ELR (cell line): ENCODE data around the gene KIF26B.
"Not testable (repeated sequence)": the region's sequence is repeated elsewhere in the genome, so short reads cannot be mapped to it uniquely, and the experiment has no call there.

ENCODE experiments used
- DNase-seq: peaks from one replicate; pipeline ENCODE4 v3.0.0-alpha.2; 2015; ENCODE audit warnings: low read depth

The KIF26B gene

DNA sequence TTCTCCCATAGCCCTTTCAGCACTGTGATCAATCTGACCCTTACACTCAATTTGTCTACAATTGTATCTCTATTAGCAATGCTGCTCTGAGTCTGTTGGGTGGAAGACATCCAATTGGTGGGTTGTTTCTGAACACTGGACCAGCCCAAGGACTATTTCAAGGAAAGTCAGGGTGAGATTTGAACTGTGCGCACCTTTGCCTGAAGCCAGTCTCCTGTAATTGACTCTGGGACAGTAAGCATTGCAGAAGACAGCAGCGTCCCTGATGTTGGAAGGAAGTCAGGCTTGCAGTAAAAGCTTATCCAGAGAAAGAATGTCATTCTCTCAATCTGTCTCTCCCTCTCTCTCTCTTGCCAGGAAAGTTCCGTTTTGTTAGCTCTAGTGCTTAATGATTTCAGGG is 233.9 kb downstream of the KIF26B start:
- DNase-seq, result no peak

DNA sequence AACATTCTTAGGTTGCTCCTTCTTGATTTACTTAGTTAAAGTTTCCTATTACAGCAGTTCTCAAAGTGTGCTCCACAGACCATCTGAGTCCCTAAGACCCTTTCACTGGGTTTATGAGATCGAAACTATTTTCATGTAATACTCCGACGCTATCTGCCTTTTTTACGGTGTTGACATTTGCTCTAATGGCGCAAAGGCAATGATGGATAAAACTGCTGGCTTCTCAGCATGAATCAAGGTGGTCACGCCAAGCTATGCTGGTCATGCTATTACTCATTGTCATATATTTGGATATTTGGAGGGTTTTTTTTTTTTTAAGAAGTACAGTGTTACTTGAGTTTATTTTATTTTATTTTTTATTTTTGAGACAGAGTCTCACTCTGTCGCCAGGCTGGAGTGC is 235.1 kb downstream of the KIF26B start:
- DNase-seq, result no peak

DNA sequence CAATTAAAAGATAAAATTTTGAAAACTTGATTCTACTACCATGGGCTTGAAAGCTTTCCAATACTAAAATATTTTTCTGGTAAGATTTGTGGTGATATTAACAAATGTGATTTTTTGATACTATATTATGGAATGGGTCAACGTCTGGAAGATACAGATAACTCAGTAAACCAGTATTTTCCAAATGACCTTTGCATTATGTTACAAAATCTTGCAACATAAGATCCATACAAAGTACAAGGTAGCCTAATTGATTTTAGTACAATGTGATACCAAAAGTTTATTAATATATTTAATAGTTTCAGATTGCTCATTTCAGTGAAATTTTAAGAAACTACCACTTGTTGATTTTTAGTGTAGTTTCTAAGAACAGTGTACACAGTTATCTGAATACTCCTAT is 236.2 kb downstream of the KIF26B start:
- DNase-seq, result no peak

DNA sequence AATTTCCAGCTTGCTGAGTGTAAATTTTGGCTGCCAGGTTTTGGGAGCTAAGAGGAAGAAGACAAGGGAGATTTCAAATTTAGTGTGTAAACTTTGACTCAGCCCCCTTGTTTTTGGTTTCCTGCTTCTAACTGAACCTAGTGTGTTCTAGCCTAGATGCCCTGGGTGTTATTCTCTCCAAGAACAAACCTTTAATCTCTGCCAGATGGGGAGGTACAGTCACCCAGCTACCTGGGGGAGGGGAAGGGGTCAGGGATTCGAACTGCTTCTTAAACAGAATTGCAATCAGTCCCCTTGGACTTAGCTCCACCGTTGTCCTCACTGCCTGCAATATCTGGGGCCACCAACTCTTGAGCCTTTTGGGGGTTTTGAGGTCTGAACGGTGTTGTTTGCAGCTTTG is 238.9 kb downstream of the KIF26B start:
- no peak for DNase-seq

DNA sequence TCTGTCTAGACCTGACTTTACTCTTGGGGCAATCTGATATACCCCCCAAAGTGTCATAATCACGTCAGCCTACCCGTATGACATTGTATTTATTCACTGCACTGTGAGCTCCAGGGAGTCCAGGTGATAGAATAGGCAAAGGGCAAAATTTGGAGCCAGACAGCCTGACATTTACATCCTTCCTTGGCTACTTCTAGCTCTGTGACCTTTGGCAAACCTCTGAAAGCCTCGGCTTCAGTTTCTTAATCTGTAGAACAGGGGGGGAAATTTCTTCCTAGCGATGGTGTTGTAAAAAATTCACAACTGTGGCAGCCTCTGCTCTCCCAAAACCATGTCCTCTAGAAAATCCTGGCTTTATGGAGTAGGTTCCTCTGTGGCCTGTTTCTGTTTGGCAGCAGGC is 240.9 kb downstream of the KIF26B start:
- DNase-seq, result no peak

DNA sequence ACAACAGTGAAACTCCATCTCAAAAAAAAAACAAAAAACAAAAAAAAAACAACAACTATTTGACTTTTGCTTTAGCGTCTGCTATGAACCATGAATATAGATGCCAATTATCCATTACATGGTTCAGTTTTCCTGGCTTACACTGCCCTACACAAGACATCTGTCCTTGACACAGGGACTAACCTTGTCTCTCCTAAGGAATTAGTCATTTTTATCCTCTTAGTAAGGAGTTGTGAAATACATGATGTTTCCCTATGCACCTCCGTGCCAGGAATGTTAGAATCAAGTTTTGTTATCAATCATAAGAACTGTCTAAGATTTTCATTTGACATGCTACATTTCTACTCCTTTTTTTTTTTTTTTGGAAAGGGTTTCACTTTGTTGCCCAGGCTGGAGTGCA is 241.8 kb downstream of the KIF26B start:
- no peak for DNase-seq

DNA sequence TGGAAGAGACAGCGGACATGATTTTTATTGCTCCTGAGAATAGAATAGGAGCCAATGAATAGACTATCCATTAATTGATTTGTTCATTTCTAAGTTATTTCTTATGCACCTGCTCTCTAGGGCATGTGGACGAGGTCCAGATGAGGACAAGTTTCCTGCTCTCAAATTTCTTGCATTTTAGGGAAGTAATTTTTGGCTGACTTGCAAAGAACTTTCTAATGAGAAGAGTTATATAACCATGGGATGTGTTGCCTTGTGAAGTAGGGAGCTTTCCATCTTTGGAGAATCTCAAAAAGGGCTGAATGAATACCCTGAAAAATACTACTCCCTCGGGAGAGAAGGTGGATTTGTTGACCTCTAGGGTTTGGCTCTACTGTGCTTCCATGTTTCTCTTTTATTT is 243.0 kb downstream of the KIF26B start:
- DNase-seq, result no peak

DNA sequence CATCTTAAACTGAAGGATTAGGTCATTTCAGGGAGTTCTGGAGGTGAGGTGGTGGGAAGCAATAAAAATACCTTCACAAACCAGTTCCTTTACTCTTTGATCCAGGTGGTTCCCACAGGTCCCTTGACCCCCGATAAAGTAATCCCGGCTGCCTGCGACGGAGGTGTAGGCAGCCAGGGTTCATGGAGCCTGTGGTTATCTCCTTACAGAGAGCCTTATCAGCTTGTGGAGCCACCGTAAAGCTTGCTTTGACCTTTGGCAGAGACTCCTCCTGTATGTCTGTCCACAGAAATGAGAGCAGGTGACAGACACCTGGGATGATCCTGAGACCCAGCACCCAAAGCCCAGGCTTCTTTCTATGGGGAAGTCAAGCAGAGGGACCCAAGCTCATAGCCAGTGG is 243.4 kb downstream of the KIF26B start:
- no peak for DNase-seq

DNA sequence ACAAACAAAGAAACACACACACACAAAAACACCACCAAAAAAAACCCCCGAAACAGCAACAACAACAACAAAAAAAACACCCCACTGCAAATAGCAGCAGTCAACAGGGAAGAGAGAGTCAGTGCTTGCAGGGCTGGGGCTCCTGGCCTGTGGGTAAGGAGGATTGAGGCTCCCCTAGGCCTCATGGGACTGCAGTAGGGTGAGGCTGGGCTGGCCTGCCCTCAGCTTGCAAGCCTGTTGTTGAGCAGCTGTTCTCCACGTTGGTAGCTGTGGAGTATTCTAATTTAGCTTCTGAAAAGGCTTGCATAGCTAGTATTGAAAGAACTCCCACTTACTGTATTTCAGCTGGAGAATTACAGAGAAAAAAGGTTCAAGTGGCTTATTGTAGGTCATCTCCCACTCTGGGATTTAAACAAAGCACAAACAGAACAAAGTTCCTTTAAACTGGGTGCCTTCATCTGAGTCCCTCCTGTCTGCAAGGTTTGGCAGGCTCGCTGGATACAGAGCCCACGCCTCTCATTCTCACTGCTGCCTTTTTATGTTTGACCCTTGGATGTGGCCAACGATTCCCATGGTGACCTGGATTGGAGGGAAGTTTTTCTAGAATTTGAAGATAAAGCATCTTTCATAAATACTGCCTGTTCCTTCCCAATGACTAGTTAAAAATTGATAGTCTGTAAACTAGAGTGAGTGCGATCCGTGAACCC is 247.2 kb downstream of the KIF26B start:
- DNase-seq, result no peak

DNA sequence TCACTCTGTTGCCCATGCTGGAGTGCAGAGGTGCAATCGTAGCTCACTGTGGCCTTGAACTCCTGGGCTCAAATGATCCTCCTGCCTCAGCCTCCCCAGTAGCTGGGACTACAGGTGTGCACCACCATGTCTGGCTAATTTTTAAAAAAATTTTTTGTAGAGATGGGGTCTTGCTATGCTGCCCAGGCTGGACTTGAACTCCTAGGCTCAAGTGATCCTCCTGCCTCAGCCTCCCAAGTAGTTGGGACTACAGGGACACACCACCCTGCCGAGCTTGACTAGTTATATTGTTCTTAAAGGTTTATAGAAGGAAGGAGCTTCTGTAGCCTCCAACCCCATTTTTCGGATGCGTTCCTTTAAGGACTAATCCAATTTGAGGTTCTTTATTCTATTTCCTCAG is 248.2 kb downstream of the KIF26B start:
- not testable (repeated sequence) for DNase-seq

DNA sequence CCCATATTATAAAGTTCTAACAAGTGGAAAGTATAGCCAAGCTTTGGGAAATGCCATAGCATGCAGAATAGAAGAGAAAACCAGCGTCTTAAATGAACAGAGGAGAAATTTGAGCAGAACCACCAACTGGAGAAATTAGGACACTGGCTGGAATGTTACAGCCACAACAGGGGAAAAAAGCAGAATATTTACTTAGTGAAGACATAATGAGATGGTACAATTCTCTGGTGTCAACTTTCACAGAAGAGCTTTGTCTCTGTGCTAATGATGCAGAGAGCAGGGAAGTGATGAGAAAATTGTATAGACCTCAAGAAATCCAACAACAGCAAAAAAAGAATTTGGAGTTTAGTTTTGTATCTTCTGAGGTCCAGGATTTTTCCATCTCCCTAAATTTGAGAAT is 249.7 kb downstream of the KIF26B start:
- no peak for DNase-seq

DNA sequence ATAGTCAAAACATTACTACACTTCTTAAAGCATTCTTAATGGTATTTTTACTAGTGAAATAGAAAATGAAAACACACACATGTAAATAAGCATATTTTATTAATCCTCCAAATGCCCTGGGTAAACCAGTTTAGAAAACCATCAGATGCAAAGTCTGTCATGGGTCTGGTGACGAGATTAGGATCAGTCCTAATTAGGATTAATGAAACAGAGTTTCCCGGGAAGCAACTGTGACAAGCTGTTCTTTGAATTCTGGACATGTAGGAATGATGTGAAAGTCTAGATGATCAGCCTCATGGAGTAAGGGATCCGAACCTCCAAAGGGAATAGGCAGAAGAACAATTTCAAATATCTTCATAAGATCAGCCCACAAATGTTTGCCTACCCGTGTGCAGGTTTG is 250.2 kb downstream of the KIF26B start:
- DNase-seq, result no peak

DNA sequence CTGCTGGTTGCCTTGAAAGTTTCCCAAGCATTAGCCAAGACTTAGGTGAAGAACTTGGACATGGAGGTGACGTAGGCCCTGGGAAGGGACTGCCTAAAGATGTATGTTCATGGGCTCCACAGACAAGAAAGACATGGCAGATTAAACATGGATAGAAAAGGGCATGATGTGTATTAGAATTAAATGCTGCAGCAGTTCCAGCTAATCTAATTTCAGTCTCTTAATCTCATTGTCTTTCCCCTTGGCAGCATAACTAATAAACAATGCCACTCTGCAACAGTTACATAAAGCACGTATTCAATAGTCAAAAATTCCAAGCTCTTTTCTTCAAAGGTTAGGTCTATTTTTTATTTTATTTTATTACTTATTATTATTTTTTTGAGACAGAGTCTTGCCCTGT is 251.6 kb downstream of the KIF26B start:
- DNase-seq, result no peak

DNA sequence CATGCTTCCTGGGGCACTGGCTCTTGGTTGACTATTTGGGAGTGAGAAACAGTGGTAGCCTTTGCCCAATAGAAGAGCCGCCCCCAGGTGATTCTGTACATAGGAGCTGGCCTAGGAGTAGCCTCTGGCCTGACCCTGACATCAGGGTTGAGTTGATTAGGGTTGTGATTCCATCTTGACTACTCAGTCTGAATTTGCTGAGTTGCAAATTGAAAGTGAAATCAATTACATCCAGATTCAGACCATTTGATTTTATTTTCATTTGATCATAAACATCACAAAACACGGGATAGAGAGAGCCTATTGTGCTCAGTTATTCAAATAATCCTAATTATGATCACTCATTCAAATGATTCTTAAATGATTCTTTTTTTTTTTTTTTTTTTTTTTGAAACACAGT is 253.2 kb downstream of the KIF26B start:
- DNase-seq, result no peak

DNA sequence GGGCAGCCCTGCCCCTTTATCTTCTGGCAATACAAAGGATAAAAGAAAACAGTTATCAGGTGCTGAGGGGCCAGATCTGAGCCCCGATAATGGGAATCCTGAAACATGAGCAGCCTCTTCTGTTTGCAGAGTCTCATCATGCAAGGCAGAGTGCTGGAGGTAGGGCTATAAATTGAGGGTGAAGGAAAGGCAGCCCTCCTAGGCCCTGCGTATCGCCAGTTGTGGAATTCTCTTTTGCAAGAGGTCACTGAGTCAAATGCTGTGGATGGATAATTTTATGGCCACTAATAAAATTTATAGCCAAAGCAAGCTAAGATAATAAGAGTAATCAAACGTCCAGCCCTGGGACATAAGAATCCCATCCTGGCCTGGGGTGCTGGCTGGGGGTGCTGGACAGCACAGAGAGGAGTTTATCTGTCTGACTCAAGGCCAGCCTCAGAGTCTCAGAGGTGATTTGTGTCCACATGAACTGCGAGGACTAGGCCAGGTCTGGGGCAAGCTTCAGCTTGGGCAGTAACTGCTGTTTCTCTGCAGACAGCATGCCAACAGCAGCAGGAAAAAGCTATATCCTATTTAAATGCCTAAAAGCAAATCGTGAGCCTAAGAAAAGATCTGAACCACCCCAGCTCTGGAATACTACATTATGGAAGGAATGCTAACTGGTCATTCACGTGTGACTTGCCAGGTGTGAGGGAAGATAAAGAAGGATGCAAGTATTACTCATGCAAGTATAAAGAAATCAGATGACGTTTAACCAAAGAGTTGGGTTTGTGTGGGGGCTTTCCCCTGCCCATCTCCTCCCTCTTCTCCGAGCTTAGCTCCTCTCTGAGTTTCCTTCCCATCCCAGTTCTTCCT is 254.8 kb downstream of the KIF26B start:
- DNase-seq, result no peak

DNA sequence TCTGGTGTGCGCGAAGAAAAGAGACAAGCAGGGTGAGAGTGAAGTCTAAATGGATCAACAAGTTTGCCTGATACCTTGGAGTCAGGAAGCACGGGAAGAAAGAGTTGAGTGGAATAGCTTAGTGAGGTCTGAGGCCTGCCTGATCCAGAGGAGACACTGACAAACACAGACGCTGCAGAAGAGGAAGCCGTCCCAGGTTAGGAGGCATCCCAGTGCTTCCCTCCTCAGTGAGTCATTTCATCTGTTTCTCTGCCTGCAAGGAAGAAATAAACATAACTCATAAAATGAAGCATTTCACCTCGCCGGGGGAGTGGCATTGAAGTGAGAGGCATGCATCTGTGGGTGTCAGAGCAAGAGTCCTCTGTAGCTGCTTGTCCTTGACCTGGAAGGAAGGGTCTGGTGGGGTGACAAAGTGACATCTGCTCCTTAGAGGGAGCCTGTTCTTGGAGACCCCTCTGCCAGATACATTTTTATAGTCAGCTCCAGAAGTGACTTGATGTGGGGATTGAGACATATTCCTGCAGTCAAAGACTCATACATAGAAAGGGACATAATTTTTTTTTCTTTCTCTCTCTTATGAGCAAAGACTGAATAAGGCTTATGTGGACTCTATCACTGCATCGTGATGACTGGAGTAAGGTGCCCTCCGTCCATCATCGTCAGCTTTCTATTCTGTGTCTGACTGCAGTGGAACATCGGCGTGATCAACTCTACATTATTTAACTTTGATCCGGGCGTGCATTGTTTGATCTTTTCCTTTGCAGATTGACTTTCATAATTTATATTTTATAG is 256.7 kb downstream of the KIF26B start:
- peak; percentile 27 for DNase-seq

DNA sequence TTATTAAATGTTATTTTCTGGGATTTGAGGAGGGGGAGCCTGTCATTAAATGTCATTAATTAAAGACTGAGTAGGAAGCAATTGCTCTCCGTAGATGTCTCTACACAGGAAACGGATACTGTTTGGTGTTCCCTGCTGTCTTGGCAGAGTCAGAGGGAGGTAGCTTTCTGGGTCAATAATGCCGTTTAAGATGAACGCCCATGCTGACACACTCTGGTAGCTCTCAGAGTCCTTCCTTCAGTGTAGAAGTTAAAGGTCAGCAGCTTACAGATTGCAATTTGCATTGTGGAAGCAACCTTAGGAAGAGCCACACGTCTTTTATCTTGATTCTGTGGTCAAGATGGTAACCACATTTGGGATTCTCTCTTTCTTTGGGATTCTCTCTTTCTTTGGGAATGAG is 257.5 kb downstream of the KIF26B start:
- no peak for DNase-seq

DNA sequence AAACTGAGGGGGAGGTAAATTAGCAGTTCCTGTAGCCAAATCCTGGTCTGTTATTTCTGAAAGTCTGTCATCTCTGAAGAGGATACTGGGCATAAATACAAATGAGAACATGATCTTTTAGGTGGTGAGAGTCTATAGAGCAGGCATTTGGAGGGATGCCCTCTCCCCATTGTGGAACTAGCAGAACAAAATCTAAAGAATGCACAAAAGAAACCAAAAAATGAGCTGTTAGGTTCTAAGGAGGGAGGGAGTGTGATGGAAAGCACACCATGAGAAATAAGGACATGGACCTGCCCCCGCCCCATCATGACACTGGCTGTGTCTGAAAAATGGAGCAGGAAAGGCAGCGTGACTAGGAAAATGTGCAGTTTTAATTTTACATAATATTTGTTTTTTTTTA is 262.0 kb downstream of the KIF26B start:
- no peak for DNase-seq

DNA sequence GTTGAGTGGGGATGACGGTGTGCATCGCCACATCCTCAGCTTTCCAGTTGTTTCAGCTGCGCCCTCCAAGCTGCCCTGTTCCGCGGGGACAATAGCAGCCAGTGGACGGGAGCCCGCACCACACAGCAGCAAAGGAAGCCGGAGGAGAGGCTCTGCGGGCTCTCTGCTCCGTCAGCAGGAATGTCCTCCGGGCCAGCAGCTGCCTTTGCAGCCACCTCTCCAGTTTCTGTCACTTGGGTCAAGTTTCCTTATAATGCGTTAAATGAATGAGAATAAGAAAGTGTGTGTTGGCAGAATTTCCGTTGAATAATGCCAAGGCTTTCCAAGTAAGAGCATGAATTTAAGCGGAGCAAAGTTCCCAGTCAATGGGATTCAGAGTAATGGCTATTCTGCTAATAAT is 263.3 kb downstream of the KIF26B start:
- DNase-seq, result no peak

DNA sequence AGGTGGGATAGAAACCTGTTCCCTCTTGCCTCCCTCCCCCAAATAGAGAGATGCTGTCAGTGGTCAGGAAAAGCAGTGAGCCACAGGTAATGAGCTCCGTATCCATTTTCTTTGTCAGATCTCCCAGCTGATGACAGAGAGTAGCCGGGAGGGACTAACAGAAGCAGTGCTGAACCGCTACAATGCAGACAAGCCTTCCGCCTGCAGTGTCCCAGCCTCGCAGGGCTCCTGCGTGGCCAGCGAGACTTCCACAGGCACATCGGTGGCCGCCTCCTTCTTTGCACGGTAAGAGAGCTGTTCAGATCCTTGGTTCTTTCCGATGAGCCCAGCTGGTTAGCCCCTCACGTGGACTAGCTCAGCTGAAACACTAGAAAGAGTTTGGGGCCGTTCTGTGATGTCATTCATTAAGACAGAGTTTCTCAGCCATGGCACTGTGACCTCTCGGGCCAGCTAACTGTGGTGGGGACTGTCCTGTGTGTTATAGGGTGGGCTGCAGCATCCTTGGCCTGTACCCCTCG is 264.7 kb downstream of the KIF26B start:
- DNase-seq, result no peak

DNA sequence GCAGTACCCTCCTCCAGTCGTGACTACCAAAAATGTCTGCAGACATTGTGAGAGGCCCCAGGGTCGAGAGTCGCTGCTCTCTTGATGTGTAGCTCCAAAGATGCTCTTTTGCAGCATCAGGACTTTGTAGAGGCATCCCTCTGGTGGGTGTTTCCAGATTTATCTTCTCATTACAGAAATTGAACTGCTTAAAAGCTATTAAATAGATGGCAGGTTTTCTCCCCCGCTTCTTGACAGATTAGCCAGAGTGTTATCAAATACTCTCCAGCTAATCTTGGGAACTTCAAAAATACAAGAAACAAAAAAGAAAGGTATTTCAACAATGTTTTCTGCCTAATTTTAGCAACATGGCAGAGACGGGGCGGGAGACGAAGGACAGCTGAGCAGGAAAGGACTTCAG is 265.2 kb downstream of the KIF26B start:
- no peak for DNase-seq

DNA sequence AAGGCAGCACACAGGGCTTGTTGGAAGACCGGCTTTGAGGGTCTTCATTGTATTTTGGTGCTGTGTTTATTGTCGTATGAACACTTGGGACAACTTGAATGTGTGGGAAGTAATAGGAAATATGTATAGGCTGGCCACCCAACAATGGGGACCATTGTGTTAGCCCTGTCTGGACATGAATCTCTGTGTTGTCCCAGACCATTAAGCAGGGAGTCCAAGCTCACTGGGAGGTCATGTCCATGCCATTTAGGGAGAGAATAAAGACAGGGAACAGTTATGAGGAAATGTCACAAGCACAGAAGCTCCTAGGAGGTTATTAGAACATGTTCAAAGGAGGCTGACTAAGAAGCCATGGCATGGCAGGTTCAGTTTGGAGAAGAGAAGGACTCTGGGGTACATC is 266.1 kb downstream of the KIF26B start:
- no peak for DNase-seq

DNA sequence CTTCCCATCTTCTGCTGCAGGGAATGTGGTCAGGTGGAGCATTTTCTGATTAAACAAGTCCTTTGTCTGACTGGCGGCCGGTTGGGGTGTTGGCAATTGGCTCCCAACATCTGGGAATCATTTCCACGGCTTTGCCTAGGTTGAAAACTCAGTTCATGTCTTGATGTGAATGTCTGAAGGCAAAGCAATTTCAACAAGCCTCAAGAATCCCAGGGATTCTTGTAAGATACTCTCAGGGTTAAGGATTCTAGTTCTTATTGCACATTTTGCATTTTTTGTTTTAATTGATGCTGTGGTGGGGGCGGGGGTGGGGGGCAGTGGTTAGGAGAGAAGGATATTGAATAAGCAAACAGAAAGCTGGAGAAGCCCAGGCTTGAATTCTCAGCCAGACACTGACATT is 273.9 kb downstream of the KIF26B start:
- DNase-seq, result no peak
